Vagina (tissue), 2 donors: ENCODE data around the gene UTS2B.

Experiments used
- POLR2AphosphoS5 ChIP-seq, 2 donors: sonication (generic); formaldehyde crosslinking; IDR thresholded peaks; one replicate each; pipeline ENCODE4 v1.9.0; 2017; ENCODE audit warnings: antibody characterized with exemption in 2 of 2, mild to moderate bottlenecking in 2 of 2, low read depth in 1 of 2; ENCODE audit not compliant: insufficient read depth in 1 of 2
- TF ChIP-seq, protein P1 (sequence below), 3 experiments: fragments of 450-650 bp in 2 of 3; fragments of 200-600 bp in 1 of 3; sonication (generic) in 1 of 3; IDR thresholded peaks; one replicate each; pipeline ENCODE4 v1.5.1; 2017 to 2019; ENCODE audit warnings: antibody characterized with exemption in 3 of 3, mild to moderate bottlenecking in 2 of 3, moderate library complexity in 2 of 3

DNA sequence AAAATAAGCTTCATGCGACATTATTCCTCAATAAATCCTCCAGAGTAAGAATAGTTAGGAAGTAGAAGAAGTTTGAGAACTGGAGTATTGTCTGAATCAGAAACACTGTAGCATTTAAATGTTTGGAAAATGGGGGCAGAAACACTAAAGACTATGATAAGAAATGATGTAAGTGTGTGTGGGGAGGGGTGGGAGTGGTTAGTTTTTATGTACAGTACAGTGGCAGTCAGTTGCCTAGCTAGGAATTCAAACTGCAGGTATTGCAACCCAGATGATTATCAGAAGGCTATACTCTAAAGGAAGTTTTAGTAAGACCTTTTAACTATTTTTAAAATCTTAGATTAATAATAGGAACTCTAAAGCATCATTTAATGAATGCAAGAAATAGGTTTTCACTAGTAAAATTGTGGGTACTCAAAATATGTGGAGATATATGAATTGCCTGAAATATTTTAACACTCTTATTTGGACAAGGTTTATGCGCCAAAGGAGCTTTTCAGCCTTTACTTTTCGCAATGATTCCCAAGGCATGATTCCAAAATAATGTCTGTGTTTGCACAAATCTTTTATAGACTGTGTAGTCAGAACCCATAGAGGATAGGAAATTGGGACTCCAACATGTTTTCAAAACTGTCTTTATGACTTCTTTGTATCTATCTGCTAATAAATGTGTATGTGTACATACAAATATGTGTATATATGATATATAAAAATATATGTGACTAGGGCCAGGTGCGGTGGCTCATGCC, 9.1 kb downstream of the UTS2B start:
- TF ChIP-seq, protein P1, sequence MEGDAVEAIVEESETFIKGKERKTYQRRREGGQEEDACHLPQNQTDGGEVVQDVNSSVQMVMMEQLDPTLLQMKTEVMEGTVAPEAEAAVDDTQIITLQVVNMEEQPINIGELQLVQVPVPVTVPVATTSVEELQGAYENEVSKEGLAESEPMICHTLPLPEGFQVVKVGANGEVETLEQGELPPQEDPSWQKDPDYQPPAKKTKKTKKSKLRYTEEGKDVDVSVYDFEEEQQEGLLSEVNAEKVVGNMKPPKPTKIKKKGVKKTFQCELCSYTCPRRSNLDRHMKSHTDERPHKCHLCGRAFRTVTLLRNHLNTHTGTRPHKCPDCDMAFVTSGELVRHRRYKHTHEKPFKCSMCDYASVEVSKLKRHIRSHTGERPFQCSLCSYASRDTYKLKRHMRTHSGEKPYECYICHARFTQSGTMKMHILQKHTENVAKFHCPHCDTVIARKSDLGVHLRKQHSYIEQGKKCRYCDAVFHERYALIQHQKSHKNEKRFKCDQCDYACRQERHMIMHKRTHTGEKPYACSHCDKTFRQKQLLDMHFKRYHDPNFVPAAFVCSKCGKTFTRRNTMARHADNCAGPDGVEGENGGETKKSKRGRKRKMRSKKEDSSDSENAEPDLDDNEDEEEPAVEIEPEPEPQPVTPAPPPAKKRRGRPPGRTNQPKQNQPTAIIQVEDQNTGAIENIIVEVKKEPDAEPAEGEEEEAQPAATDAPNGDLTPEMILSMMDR (IDR thresholded peaks at IDR 0.05): no peak
- TF ChIP-seq POLR2AphosphoS5 (IDR thresholded peaks at IDR 0.05; ENCODE audit: insufficient read depth in 1 of 2, low read depth in 1 of 2): no peak
